Adrenal gland (tissue), 5 donors: Measurements from ENCODE around the gene SLC12A4.

Experiments
- CTCF ChIP-seq, 6 experiments: fragments of 450-650 bp in 4 of 6; fragments of 200-600 bp in 2 of 6; sonication (generic) in 1 of 6; IDR thresholded peaks; 1 replicate in 5 of 6; 2 replicates in 1 of 6; pipeline versions ENCODE4 v1.5.1 to v1.8.0; 2016 to 2021; ENCODE audit warnings: antibody characterized with exemption in 6 of 6, mild to moderate bottlenecking in 2 of 6, moderate library complexity in 1 of 6
- POLR2A ChIP-seq, 2 donors: fragments of 450-650 bp; IDR thresholded peaks; one replicate each; pipeline ENCODE4 v1.6.1; 2017; ENCODE audit warnings: antibody characterized with exemption in 2 of 2, mild to moderate bottlenecking in 2 of 2, moderate library complexity in 1 of 2
- donor health status: DM: no; HTN: no; CAD: no.

DNA sequence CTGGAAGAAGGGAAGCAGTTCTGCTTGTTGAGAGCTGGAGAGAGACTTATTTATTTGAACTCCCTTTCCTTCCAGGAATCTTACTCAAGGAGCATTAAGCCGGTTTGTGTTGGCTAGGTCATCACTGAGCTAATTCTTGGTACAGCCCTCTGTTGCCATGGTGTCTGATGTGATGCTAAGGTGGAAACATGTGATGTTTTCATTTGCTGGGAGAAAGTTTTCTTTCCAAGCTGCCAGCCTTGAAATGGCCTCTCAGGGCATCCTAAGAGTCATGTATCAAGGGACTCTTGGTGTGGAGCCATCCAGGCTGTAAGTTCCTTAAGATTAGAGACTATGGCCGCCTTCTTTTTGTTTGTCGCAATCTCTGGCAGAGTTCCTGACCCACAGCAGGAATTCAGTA is 71.2 kb downstream of the SLC12A4 start:
- TF ChIP-seq CTCF (IDR thresholded peaks at IDR 0.05) (no peak), POLR2A (IDR thresholded peaks at IDR 0.05) (no peak)
